Measurements from ENCODE around the gene CRADD.

- TF ChIP-seq POLR2A (IDR thresholded peaks at IDR 0.05) (no peak), CTCF (IDR thresholded peaks at IDR 0.05) (no peak)
These were observed 154.2 kb downstream of the CRADD start for GRCh38 chr12:93831374-93831773.

Measured in body of pancreas (tissue), 4 donors.